Subcutaneous abdominal adipose tissue (tissue), 5 donors: Measurements from ENCODE around the gene GJB6.

Experiments
- H3K27ac ChIP-seq: one replicate; pipeline ENCODE4 v1.7.0; 2013; ENCODE audit warnings: low read depth, mild to moderate bottlenecking, inconsistent platforms, low read length, moderate library complexity
- H3K27me3 ChIP-seq, 5 donors: one replicate each; pipeline ENCODE4 v1.7.0; 2013; ENCODE audit warnings: low read length in 5 of 5, inconsistent platforms in 1 of 5; ENCODE audit not compliant: control insufficient read depth in 5 of 5, insufficient read depth in 4 of 5
- H3K36me3 ChIP-seq, 5 donors: one replicate each; pipeline ENCODE4 v1.7.0; 2013; ENCODE audit warnings: low read length in 5 of 5; ENCODE audit not compliant: control insufficient read depth in 5 of 5, insufficient read depth in 5 of 5
- H3K4me1 ChIP-seq, 5 donors: one replicate each; pipeline ENCODE4 v1.7.0; 2013; ENCODE audit warnings: low read length in 5 of 5, mild to moderate bottlenecking in 3 of 5, moderate library complexity in 1 of 5; ENCODE audit not compliant: control insufficient read depth in 5 of 5, insufficient read depth in 5 of 5
- H3K4me3 ChIP-seq, 5 donors: one replicate each; pipeline ENCODE4 v1.7.0; 2013; ENCODE audit warnings: low read length in 5 of 5, low read depth in 1 of 5
- H3K9ac ChIP-seq, 5 donors: one replicate each; pipeline ENCODE4 v1.7.0; 2013; ENCODE audit warnings: low read length in 5 of 5, mild to moderate bottlenecking in 4 of 5, moderate library complexity in 3 of 5
- H3K9me3 ChIP-seq, 5 donors: one replicate each; pipeline ENCODE4 v1.7.0; 2013; ENCODE audit warnings: low read length in 5 of 5; ENCODE audit not compliant: control insufficient read depth in 5 of 5
- donor health status: healthy.
- donor health status: healthy.
- donor health status: healthy.
- donor health status: healthy.
- donor health status: healthy.

GJB6 gene

DNA sequence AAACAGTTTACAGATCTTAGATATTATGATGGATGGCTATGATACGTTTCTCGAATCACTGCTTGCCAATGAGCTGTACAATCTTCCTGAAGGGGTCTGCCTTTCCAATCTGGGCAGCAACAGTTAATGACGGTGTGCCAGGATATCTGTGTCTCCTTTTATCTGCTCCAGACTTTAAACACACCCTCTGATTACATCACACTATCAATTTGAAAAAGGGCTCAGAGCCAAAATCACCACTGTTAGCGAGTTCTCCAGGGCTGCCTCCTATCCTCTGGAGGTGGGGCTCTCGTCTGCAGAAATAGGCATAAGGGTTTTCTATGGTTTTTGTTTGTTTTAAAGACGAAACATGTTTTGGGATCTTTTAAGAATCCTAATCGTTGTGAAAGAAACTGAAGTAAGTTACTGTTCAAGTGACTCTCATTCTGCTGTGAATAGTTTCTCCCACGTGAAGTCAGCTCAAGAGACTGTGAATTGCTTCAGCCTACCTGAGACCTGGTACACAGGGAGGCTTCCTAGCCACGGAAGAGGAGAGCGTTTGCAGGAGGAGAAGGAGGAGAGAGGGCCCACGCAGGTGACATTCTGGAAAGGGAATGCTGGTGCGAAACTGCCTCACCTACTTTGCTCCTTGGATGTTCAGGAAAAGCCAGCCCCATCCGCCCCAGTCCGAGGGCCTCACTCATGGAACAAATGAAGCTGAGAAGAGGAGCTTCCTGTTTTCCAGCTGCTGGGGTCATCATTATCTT, 56.0 kb downstream of the GJB6 start:
- Histone ChIP-seq H3K9ac (no peak overlapping the region), H3K9me3 (no peaks in the 10 kb centered on the region), H3K27me3 (peaks cover 14 to 40% (median 24%) of the 10 kb centered on the region in 5 donors), H3K27ac (no peak overlapping the region), H3K4me3 (no peak overlapping the region), H3K4me1 (peaks cover 0 to 15% (median 11%) of the 10 kb centered on the region in 5 donors), H3K36me3 (no peaks in the 10 kb centered on the region)

DNA sequence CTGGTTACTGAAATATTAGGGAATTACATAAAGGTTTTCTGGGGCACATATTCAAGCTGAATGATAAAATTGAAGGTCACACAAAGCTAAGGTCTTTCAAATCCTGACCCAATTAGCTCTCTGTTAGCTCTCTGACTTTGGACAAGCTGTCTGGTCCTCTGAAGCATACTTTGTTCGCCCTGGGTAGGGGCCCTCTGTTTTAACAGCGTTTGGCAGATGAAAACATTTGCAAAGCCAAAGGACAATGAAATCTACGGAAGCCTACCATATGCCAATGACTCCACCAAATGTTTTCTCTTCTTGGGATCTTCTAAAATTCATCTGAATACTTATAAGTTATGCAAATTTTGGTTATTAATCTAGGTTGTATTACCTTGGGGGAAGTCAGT, 56.7 kb downstream of the GJB6 start:
- Histone ChIP-seq H3K27ac (no peak overlapping the region), H3K36me3 (no peaks in the 10 kb centered on the region), H3K9me3 (no peaks in the 10 kb centered on the region), H3K9ac (no peak overlapping the region), H3K4me3 (peak overlapping the region in 3 of 5 donors; percentile 28 to 58 (median 50)), H3K27me3 (peaks cover 14 to 40% (median 23%) of the 10 kb centered on the region in 5 donors), H3K4me1 (peaks cover 0 to 15% (median 11%) of the 10 kb centered on the region in 5 donors)

DNA sequence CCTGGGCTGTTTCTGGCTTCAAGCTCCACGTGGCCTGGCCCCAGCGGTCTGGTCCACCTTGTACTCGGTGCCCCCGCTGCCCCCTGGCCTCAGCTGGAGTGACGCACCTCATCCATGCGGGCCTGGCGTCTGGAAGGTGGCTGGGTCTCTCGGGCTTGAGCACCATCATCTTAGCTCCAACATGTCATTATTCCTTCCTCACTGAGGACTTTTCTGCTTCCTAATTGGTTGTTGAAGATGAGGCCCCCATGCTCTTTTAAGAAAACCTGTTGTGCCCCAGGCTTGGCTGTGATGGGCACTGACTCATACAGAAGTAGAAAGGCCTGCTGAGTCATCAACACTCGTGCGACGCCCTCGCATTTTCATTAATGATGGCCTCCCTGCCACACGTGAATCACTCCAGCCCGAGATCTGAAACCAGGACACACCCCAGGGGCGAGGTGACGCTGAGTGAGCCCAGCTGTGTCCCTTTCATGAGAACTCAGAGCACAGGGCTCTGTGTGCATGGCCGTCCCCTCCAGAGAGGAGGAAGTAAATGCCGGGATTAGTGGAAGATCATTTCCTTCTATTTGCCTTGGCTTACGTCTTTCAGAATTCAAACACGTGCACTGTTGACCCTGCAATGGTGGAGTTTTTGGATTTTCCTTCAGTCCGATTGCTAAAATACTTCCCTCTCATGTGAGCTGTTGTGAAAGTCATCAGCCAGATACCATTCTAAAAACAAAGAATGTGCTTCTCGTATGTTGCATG, 57.3 kb downstream of the GJB6 start:
- H3K27ac ChIP-seq = no peak overlapping the region
- H3K4me1 ChIP-seq = peaks cover 0 to 15% (median 11%) of the 10 kb centered on the region in 5 donors
- H3K9me3 ChIP-seq = no peaks in the 10 kb centered on the region
- H3K36me3 ChIP-seq = no peaks in the 10 kb centered on the region
- H3K27me3 ChIP-seq = peaks cover 12 to 46% (median 23%) of the 10 kb centered on the region in 5 donors
- peak overlapping the region in 4 of 5 donors; percentile 19 to 58 (median 39) for H3K4me3 ChIP-seq
- H3K9ac ChIP-seq = no peak overlapping the region

DNA sequence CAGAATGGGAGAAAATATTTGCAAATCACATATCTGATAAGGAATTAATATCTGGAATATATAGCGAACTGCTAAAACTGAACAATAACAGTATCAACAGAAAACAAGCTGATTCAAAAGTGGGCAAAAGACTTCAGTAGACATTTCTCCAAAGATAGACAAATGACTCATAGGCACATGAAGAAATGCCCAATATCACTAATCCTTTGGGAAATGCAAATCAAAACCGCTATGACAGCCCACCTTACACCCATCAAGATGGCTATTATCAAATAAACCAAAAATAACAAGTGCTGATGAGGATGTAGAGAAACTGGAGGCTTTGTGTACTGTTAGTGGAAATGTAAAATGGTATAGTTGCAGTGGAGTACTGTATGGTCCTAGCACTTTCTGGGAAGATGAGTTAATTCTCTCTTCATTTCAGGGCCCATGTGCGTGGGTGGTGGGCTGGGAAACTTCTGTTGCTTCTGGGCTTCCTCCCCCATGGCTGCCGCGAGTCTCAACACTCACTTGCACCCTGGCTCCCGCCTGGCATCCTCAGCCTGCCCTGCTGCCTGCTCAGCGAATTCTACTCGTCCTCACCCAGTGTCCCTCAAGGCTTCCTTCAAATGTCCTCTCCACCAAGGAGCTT, 58.9 kb downstream of the GJB6 start:
- peaks cover 0 to 15% (median 11%) of the 10 kb centered on the region in 5 donors for H3K4me1 ChIP-seq
- peaks cover 7 to 40% (median 13%) of the 10 kb centered on the region in 5 donors for H3K27me3 ChIP-seq
- H3K9me3 ChIP-seq = no peaks in the 10 kb centered on the region
- no peak overlapping the region for H3K27ac ChIP-seq
- no peak overlapping the region for H3K4me3 ChIP-seq
- H3K36me3 ChIP-seq = no peaks in the 10 kb centered on the region
- no peak overlapping the region for H3K9ac ChIP-seq
